ENCODE results near the gene EMILIN3.

Gene EMILIN3

DNA sequence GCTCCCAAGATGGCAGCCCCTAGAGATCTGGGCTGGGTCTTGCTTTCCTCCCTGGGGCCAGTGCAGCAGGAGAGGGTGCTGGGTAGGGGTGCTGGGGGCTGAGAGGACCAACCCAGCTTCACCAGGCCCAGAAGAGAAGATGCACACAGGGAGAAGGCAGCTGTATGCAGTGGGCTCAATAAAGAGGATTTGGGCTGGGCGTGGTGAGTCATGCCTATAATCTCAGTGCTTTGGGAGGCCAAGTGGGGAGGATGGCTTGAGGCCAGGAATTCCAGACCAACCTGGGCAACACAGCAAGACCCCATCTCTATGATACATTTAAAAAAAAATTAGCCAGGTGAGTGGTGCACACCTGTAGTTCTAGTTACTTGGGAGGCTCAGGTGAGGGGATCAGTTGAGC is 25.7 kb upstream of the EMILIN3 start:
- no peak for DNase-seq (ENCODE audit: low read depth)

- no peak for DNase-seq (ENCODE audit: low read depth)
These were observed 25.0 kb upstream of the EMILIN3 start for GRCh38 chr20:41391587-41392001.

DNA sequence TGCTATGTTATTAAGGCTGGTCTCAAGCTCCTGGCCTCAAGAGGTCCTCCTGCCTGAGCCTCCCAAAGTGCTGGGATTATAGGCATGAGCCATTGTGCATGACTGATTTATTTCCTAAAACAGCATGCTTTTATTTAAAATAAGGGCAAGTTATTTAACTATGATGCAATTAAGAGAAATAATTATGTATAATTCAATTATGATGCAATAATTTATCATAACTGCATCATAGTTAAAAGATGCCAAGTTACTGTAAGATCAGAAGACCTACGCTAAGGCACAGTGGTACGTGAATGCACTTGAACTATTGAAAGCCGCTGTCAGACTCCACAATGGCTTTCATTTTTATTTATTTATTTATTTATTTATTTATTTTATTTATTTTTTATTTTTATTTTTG is 24.3 kb upstream of the EMILIN3 start:
- no peak for DNase-seq (ENCODE audit: low read depth)

DNA sequence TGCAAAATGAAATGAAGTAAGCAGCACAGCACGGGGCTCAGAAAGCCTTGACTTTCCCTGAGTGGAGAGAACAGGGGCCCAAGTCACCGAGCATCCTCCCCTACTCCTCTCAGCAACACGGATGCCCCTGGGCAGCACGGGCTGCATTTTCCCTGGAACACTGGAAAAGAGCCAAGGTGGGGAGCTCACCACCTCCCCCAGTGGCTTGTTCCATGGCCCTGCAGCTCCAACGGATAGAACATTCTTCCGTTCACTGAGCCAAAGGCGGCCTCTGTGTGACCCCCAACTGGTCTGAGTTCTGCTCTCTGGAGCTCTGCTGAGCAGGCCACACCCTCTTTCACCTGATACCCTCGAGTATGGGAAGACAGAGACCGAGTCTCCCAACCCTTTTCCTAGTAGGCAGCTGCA is 20.8 kb upstream of the EMILIN3 start:
- no peak for DNase-seq (ENCODE audit: low read depth)

DNA sequence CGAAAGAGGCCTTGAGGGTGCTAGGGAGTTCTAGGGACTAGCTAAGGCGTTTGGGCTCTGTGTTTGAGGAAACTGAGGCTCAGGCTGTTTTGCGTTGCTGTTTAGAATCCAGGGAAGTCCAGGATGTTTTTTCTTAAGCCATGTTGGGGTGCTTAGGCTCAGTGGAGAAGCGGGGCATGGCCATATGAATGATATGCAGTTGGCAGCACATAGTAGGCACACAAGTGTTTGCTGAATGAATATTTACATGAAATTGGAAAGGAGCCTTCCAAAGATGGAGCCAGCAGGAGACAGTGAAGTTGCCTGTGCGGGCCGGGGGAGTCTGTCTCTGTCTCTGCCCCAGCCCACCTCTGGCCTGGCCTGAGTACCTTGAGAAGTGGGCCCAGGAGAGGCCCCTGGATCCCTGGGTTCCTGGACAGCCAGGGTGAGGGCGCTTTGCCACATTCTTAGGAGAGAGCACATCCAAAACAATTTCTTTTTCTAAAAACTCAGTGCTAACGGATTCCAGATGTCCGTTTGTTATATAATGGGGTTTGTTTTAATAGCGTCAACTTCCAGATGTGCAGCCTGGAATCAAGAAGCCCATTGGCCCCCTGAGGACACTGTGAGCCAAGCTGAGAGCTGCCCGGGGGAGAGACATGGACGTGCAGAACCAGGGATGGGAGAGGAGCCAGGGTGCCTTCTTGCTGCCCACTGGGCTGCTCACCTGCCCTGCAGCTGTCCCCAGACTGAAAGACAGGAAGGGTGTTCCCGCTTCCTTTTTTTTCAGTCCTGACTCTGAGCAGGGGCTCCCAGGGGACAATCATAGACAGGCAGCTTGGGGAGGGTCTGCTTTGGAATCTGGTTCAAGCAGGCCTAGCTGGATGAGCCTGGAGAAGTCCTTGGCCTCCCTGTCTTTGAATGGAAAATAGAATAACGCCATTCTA is 20.1 kb upstream of the EMILIN3 start:
- DNase-seq (ENCODE audit: low read depth) = peak; percentile 65

GRCh38 chr20:41382791-41383305 is 16.2 kb upstream of the EMILIN3 start:
- DNase-seq (ENCODE audit: low read depth) = no peak

GRCh38 chr20:41380551-41381193 is 14.1 kb upstream of the EMILIN3 start:
- no peak for DNase-seq (ENCODE audit: low read depth)

GRCh38 chr20:41379551-41379950 is 12.9 kb upstream of the EMILIN3 start:
- no peak for DNase-seq (ENCODE audit: low read depth)

- no peak for DNase-seq (ENCODE audit: low read depth)
These were observed 10.7 kb upstream of the EMILIN3 start for GRCh38 chr20:41377275-41377674.

GRCh38 chr20:41376349-41376748 is 9.7 kb upstream of the EMILIN3 start:
- no peak for DNase-seq (ENCODE audit: low read depth)

DNA sequence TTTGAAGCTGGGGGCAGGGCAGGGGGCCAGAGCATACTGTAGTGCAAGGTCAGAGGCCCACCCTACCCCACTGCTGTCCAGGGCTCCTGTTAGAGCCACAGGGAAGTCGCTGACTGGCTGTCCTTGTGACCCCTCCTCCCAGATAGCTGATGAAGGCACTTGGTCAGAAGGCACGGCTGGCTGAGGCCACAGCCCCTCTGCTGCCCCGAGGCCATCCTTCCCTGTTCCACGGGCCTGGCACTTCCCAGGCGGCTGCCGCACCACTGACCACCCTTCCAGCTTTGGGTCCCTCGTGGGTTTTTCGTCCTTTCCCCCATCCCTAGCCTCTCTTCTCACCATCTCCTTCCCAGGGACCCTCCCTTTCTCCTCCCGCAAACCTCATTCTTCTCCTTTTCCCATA is 9.2 kb upstream of the EMILIN3 start:
- no peak for DNase-seq (ENCODE audit: low read depth)

DNA sequence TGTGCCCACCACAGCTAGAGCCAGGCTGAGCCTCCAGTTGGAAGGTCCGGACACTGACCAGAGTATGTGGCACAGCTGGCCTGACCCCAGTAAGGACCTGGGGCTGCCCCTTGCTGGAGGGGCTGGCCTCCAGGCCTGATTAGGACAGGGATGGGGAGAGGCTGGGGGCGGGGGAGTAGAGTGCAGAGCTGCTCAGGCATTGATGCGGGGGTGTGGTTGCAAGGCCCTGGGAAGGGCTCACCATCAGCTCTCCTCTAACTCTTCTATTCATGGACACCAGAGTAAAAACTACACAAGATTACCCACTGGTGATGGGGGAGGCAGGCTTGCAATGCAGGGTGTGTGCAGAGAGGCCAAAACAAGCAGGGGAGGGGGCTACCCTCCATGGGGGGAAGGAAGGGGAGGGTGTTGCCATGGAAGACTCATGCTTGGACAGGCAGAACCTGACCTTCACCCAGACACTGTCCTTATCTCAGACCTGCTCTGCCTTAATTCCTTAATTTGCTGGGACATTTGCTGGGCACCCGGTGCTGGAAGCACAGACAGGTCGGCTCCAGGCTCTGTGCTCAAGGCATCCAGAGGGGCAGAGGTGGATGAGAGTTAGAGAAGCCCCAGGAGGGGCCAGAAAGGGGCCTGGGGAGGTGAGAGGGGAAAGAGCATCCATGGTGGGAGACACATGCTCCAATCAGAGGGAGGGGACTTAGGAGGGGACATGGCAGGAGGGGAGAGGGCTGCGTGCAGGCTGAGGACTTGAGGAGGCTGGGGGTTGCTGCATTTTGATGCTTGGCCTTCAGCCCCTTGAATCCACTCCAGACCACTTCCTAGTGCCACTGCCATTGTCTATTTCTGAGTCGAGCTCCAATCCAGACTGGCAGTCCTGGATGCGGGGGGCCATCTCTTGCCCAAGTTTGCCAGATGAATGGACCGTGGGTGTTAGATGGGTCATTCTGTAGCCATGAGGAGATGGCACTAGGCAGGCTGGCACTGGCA is 7.6 kb upstream of the EMILIN3 start:
- DNase-seq (ENCODE audit: low read depth) = no peak

DNA sequence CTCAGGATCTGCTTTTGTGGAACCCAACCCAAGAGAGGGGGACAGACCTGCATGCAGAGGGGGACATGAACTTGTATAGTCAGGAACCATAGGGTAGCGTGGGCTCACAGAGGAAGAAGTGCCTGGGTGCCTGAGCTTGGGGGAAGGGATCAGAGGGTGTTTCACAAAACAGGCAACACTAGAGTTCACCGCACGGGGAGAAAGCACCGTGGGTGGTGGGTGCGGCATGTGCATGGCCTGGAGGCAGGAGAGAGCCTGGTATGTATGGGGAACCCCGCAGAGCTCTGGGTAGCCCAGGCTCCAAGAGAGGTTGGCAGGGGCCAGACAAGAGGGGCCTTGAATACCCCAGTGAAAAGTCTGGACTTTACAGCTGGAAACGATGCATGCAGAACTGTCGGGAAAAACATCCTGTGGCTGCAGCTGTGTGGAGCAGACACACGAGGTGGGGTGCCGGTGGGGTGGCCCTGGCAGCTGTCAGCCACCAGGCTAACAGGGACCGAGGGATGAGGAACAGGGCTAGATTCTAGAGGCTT is 6.7 kb upstream of the EMILIN3 start:
- no peak for DNase-seq (ENCODE audit: low read depth)

DNA sequence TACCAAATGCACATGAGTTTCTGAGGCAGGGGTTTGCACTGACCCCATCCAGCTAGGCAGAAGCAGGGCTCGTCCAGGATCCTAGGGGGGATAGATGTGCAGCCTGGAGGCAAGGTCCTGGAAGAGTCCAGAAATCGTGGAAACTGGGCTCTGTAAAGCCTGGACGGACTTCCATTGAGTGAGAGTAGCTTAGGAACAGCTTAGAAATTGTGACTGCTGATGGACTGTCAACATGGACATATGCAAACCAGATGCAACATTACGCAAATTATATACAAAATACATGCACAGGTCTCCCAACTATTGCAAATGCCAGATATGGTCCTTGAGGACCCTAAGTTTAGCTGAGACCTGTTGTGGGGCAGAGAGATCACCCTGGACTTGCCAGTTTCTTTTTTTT is 4.8 kb upstream of the EMILIN3 start:
- DNase-seq (ENCODE audit: low read depth) = no peak

DNA sequence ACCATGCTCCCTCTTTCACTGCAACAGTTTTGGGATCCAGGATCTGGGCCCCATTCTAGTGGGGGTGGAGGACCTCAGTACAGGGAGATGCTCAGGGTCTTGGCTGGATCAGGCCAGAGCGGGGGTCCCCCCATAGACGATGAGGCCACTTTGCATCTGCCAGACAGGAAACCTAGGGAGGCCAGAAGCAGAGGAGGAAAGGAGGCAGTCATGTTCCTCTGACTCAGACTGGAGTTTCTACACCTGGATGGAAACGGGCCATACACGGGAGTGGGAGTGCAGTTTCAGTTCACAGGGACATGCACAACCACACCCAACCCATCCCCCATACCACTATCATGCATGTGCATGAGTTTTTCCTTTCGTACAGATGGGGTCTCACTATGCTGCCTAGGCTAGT is 3.6 kb upstream of the EMILIN3 start:
- DNase-seq (ENCODE audit: low read depth) = no peak

DNA sequence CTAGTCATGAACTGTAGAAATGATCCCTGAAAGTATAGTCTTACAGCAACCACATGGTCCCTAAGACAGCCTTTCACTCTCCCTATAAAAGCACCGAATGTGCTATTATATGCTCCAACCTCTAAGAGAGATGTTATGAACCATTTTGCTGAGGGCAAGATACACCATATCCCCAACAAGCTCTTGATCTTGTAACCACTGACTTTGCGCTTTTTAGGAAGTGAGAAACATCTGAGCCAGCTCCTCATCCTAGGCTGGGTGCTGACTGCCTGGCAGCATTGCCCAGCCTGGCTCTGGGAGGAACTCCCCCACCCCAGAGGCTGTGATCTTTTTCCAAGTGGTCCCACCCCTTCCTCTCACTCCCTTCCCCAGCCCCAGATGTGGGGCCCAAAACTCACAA is 3.1 kb upstream of the EMILIN3 start:
- DNase-seq (ENCODE audit: low read depth) = no peak

GRCh38 chr20:41367956-41368355 is 1.3 kb upstream of the EMILIN3 start:
- no peak for DNase-seq (ENCODE audit: low read depth)

- DNase-seq (ENCODE audit: low read depth) = no peak
These were observed 726 bp upstream of the EMILIN3 start for GRCh38 chr20:41367393-41367695.

DNA sequence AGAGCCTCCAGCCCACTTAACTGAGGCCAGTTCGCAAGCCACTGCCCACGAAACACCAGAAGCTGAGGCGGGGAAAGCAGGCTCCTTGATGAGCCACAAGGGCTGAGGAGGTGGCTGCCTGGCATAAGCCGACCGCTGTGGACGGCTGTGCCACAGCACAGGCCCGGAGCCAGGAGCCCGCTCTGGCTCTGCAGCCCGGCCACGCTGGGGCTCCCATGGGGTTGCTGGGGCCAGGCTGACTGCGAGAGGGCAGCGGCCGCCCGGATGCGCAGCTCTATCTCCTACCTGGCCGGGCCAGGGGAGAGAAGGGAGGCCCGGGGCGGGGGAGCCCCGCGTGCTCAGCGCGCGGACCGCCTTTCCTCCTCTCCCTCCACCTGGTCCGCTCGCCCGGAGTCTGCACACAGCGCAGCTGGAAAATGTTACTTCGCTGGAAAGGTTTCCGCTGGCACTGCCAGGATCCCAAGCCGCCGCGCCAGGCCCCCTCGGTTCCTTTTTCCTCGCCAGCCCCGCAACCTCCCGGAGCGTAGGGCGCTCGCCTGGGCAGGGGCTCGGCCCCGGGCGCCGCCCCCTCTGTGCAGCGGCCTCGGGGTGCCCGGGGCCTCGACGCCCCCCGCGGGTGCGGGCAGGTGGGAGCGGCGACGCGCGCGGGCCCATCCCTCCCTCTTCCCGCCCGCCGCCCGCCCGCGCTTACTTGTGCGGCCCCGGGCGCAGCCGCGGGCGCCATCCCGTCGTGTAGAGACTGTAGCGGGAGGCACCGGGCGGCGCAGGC is 657 bp downstream of the EMILIN3 start:
- DNase-seq (ENCODE audit: low read depth) = no peak

DNA sequence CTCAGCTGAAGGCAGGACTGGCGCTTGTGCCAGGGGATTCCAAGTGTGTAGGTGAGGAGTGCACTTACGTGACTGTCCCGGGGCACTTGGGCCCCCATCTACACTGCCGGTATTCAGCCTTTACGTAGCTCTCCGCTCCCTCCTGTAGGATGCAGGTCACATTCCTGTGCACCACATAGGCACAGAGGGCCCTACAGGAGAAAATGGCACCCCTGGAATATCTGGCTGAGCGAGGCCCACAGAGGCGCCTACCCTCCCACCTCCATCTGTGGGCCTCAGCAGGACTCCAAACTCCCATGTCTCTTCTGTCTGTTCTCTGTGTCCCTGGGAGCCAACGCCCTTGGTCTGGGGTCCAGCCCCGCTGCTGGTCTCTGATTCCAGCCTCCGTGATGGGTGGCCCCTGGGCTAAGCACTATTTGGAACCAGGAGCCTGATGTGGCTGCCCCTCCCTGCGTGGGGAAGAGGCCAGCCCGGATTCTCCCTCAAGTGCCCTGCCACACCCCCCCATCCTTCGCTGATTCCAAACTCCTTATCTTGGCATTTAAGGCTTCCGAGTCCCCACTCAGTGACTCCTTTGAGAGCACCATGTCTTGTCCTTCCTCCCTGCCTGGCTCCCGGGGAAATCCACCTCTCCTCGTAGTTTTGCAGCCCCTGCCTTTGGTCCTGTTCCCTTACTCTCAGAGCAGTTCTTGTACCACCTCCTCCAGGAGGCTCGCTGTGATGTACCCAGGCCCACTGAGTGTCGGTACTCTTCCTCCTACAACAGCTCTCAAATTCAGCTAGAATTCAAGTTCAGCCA is 1.5 kb downstream of the EMILIN3 start:
- no peak for DNase-seq (ENCODE audit: low read depth)

Data from fibroblast of the conjunctiva (primary cell).